ENCODE data around the gene CBX8.

The CBX8 gene

GRCh38 chr17:79748295-79749099, 48.4 kb downstream of the CBX8 start:
- FAIRE-seq = no peak

- FAIRE-seq = no peak
These were observed 49.2 kb downstream of the CBX8 start for GRCh38 chr17:79747508-79748294.

- FAIRE-seq = no peak
These were observed 49.9 kb downstream of the CBX8 start for GRCh38 chr17:79746889-79747507.

- FAIRE-seq = no peak
These were observed 51.2 kb downstream of the CBX8 start for GRCh38 chr17:79745641-79746105.

GRCh38 chr17:79743614-79744013, 53.3 kb downstream of the CBX8 start:
- no peak for FAIRE-seq

- no peak for FAIRE-seq
These were observed 53.9 kb downstream of the CBX8 start for GRCh38 chr17:79742951-79743476.

GRCh38 chr17:79742589-79742918, 54.3 kb downstream of the CBX8 start:
- no peak for FAIRE-seq

Measured in A204.1 (cell line).